Brain microvascular endothelial cell (primary cell): Measurements from ENCODE around the gene KCTD3.

Experiments used
- DNase-seq: peaks from one replicate; pipeline ENCODE4 v3.0.0-alpha.2; 2020
- H3K27ac ChIP-seq: fragments of 250-450 bp; sonication (Bioruptor Pico); 2 replicates; pipeline ENCODE4 v1.5.1; 2020; ENCODE audit warnings: mild to moderate bottlenecking, moderate library complexity
- H3K27me3 ChIP-seq: fragments of 250-450 bp; sonication (Bioruptor Pico); replicated peaks from 2 replicates; pipeline ENCODE4 v1.5.1; 2020; ENCODE audit warnings: mild to moderate bottlenecking
- H3K36me3 ChIP-seq: fragments of 250-450 bp; sonication (Bioruptor Pico); replicated peaks from 2 replicates; pipeline ENCODE4 v1.5.1; 2020; ENCODE audit warnings: mild to moderate bottlenecking
- H3K4me3 ChIP-seq: 2 replicates; pipeline ENCODE4 v1.5.1; 2011; ENCODE audit warnings: low read depth, mild to moderate bottlenecking, control low read depth, low read length, moderate library complexity
- in situ Hi-C: cut with HindIII; loops from 2 replicates; pipeline ENCODE4 v1.10.0; 2017; ENCODE audit warnings: low sequenced_read_pairs, low pct_ligation_motif_present
- TF ChIP-seq, protein P1 (sequence below): IDR thresholded peaks from 2 replicates; pipeline ENCODE4 v1.5.1; 2011; ENCODE audit warnings: low read depth, mild to moderate bottlenecking, moderate library complexity, low read length, control low read depth, inconsistent platforms; ENCODE audit errors: missing control alignments

The KCTD3 gene

DNA sequence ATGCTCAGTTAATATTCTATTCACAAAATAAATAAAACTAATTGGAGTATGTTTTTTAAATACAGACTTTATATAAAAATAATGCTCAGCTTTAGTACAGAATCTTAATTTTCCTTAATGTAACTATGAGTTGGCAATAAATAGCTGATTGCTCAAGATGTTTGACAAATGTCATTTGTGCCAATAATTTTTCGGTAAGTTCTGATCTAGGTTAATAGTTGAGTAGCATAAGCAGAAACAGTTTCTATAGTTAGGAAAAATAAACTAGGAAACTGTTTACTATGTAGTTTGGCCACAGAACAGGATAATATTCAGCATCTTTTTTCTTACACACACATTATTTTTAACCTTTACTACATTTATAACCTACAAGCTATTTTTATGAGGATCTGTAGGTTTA lies 40.3 kb downstream of the KCTD3 start:
- Histone ChIP-seq H3K27ac (no peak overlapping the region), H3K36me3 (peaks cover 6% of the 10 kb centered on the region), H3K27me3 (no peaks in the 10 kb centered on the region), H3K4me3 (no peak overlapping the region)
- TF ChIP-seq, protein P1, sequence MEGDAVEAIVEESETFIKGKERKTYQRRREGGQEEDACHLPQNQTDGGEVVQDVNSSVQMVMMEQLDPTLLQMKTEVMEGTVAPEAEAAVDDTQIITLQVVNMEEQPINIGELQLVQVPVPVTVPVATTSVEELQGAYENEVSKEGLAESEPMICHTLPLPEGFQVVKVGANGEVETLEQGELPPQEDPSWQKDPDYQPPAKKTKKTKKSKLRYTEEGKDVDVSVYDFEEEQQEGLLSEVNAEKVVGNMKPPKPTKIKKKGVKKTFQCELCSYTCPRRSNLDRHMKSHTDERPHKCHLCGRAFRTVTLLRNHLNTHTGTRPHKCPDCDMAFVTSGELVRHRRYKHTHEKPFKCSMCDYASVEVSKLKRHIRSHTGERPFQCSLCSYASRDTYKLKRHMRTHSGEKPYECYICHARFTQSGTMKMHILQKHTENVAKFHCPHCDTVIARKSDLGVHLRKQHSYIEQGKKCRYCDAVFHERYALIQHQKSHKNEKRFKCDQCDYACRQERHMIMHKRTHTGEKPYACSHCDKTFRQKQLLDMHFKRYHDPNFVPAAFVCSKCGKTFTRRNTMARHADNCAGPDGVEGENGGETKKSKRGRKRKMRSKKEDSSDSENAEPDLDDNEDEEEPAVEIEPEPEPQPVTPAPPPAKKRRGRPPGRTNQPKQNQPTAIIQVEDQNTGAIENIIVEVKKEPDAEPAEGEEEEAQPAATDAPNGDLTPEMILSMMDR: no peak
- in situ Hi-C loops: no loop called here
- no peak for DNase-seq

DNA sequence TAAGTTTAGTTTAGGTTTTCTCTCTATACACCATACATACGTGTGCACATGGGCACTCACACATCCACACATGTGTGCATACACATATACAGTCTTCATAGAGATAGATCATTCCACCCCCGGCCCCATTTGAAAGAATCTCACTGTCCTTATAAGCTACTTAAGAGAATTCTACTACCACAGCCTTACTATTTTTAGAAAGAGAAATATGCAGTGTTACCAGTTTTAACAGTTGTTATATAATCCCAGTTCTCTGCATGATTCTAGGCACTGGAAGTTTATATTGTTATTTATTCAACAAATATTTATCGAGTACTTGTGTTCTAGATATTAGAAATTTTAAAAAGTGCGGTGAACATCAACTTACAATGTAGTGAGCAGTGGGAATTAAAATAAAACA lies 41.5 kb downstream of the KCTD3 start:
- H3K27ac ChIP-seq: no peak overlapping the region
- H3K36me3 ChIP-seq: peaks cover 12% of the 10 kb centered on the region
- no peaks in the 10 kb centered on the region for H3K27me3 ChIP-seq
- in situ Hi-C loops: no loop called here
- TF ChIP-seq, protein P1: no peak
- DNase-seq: no peak
- no peak overlapping the region for H3K4me3 ChIP-seq

DNA sequence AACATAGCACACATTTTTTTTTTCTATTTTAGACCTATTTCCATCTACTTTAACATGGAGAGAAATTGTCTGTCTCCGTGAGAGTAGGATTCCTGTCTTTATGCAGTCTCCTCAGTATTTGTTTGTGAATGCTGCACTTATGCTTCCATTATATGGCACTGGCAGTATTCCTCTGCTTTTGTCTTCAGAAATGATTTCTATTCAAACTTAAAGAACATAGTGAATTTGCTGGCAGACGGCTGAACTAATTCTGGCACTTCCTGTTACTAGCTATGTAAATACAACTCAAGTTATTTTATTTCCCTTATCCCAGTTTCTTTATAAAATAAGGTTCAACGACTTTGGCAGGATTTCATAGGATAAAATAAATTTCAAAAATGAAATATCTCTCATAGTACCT lies 45.3 kb downstream of the KCTD3 start:
- Histone ChIP-seq H3K4me3 (no peak overlapping the region), H3K36me3 (peaks cover 12% of the 10 kb centered on the region), H3K27ac (no peak overlapping the region), H3K27me3 (no peaks in the 10 kb centered on the region)
- in situ Hi-C loops: no loop called here
- DNase-seq: no peak
- TF ChIP-seq, protein P1: no peak

DNA sequence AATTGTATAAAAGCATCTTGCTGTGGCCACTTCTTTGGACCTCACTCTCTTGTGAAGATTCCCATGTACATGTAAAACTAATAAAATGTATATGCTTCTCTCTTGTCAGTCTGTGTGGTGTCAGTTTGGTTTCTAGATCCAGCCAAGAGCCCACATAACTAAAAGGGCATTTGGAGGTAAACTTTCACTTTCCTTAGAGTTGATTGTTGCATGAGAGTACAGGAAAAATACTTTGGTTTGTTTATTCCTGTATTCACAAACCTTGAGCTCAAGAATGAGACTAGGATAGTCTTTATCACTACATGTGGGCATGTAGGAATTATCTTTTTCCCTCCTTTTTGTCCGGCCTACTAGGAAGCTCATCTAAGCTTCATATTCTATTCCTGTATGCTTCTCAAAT lies 50.9 kb downstream of the KCTD3 start:
- no peak for DNase-seq
- in situ Hi-C loops: no loop called here
- H3K27me3 ChIP-seq: no peaks in the 10 kb centered on the region
- TF ChIP-seq, protein P1: no peak
- H3K27ac ChIP-seq: no peak overlapping the region
- peaks cover 10% of the 10 kb centered on the region for H3K36me3 ChIP-seq
- no peak overlapping the region for H3K4me3 ChIP-seq

DNA sequence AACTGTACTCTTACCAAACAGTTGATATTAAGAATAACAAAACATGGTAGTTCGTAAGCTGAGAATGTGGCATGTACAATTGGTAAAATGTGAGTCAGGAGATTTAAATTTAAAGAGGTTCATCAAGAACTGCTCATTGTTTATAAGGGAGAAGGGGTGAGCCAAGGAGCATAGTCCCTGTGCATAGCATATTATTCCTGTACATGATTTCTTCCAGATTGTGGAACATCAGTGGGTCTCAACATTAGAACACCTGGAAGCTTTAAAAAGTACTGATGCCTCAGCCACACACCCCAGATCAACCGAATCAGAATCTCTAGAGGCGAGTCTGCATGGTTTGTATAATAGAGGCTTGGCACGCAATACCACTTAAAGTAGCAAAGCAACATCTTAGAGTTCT lies 56.1 kb downstream of the KCTD3 start:
- no peak for DNase-seq
- Histone ChIP-seq H3K27ac (no peak overlapping the region), H3K27me3 (no peaks in the 10 kb centered on the region), H3K36me3 (peaks cover 4% of the 10 kb centered on the region), H3K4me3 (no peak overlapping the region)
- in situ Hi-C loops: no loop called here
- TF ChIP-seq, protein P1: no peak

DNA sequence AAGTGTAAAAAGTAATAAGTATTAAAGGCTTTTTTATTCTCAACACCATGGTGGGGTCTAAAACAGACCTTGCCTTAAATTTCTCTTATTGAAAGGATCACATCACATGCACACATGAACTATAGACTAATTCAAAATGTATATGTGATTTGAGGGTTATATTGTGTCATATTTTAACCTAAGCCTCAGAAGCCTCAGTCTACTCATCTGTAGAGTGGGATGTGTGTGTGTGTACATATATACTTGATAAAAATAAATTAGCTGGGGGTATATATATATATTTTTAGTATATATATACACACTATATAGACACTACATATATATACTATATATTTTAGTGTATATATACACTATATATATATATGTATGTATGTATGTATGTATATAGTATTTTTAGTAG lies 58.8 kb downstream of the KCTD3 start:
- H3K36me3 ChIP-seq: no peaks in the 10 kb centered on the region
- no peak for DNase-seq
- in situ Hi-C loops: no loop called here
- TF ChIP-seq, protein P1: no peak
- H3K27me3 ChIP-seq: no peaks in the 10 kb centered on the region
- no peak overlapping the region for H3K4me3 ChIP-seq
- H3K27ac ChIP-seq: no peak overlapping the region
